Endothelial cell of umbilical vein (primary cell): ENCODE measurements around the gene FHOD3. TPM values are rescaled to one million over a fixed set of nuclear protein-coding genes. Genes with fewer than 3 reads are reported as not detected.

Source experiments
- BruUV-seq: library from RNA; stranded (reverse); fragments of 400-500 nt; replicated peaks from 2 replicates; lab custom pipeline; 2021; lab: Mats Ljungman, UMichigan
- CTCF ChIA-PET: fragments of 300-600, 350-600 bp; sonication (Branson Sonifier 250); formaldehyde crosslinking; loops from one replicate; lab custom pipeline; 2021; ENCODE audit warnings: antibody characterized with exemption, inconsistent platforms; lab: Charles Lee
- POLR2A ChIA-PET: fragments of 300-600, 350-600 bp; sonication (Branson Sonifier 250); formaldehyde crosslinking; loops from one replicate; lab custom pipeline; 2021; ENCODE audit warnings: antibody characterized with exemption, inconsistent platforms; lab: Charles Lee
- DNase-seq: peaks from one replicate; pipeline ENCODE4 v3.0.0-alpha.2; 2011; ENCODE audit warnings: low read depth, low spot score
- FAIRE-seq: peaks from 2 replicates; lab custom pipeline; 2011; peaks lifted over from hg19 to GRCh38; lab: Jason Lieb, UNC
- H2AFZ ChIP-seq: 2 replicates; pipeline ENCODE4 v1.6.0; 2012; ENCODE audit warnings: low read depth, low read length, control low read depth, inconsistent platforms
- H3K27ac ChIP-seq: 2 replicates; pipeline ENCODE4 v1.5.1; 2011; ENCODE audit warnings: low read depth, mild to moderate bottlenecking, control low read depth, low read length, moderate library complexity; ENCODE audit not compliant: insufficient read depth
- H3K27me3 ChIP-seq, 2 experiments: 2 replicates each; pipeline versions ENCODE4 v1.6.0 to v1.6.1; 2011; ENCODE audit warnings: low read length in 2 of 2, mixed read lengths in 1 of 2; ENCODE audit not compliant: control insufficient read depth in 2 of 2, insufficient read depth in 2 of 2
- H3K36me3 ChIP-seq, 2 experiments: 2 replicates in 1 of 2; 3 replicates in 1 of 2; pipeline ENCODE4 v1.5.1; 2011; ENCODE audit warnings: low read length in 2 of 2, mild to moderate bottlenecking in 1 of 2, moderate library complexity in 1 of 2; ENCODE audit not compliant: control insufficient read depth in 2 of 2, insufficient read depth in 2 of 2; ENCODE audit errors: extremely low read depth in 1 of 2
- H3K4me1 ChIP-seq: 3 replicates; pipeline ENCODE4 v1.5.1; 2011; ENCODE audit warnings: mild to moderate bottlenecking, low read length; ENCODE audit not compliant: control insufficient read depth, insufficient read depth; ENCODE audit errors: extremely low read depth
- H3K4me2 ChIP-seq: 2 replicates; pipeline ENCODE4 v1.6.1; 2011; ENCODE audit warnings: low read length, control low read depth, mixed read lengths; ENCODE audit not compliant: insufficient read depth
- H3K4me3 ChIP-seq, 3 experiments: fragments of 200-600 bp in 1 of 3; sonication (generic), shearing (Covaris generic) in 1 of 3; replicated peaks in 1 of 3; 2 replicates each; pipeline ENCODE4 v1.5.1; 2011 to 2016; ENCODE audit warnings: control low read depth in 3 of 3, low read length in 3 of 3, mild to moderate bottlenecking in 2 of 3, inconsistent platforms in 1 of 3, low read depth in 1 of 3, moderate library complexity in 1 of 3; ENCODE audit not compliant: insufficient read depth in 1 of 3
- H3K79me2 ChIP-seq: 2 replicates; pipeline ENCODE4 v1.6.0; 2012; ENCODE audit warnings: low read length, inconsistent platforms; ENCODE audit not compliant: control insufficient read depth, insufficient read depth
- H3K9ac ChIP-seq: replicated peaks from 2 replicates; pipeline ENCODE3; 2011; ENCODE audit warnings: low read length, control low read depth; ENCODE audit not compliant: insufficient read depth; ENCODE audit errors: extremely low read depth
- H3K9me1 ChIP-seq: replicated peaks from 3 replicates; pipeline ENCODE4 v1.6.0; 2011; ENCODE audit warnings: mild to moderate bottlenecking, low read length; ENCODE audit not compliant: control insufficient read depth, insufficient read depth; ENCODE audit errors: extremely low read depth
- H3K9me3 ChIP-seq: replicated peaks from 2 replicates; pipeline ENCODE4 v1.5.1; 2012; ENCODE audit warnings: low read length, inconsistent platforms; ENCODE audit not compliant: control insufficient read depth, insufficient read depth
- H4K20me1 ChIP-seq: replicated peaks from 2 replicates; pipeline ENCODE3; 2011; ENCODE audit warnings: mild to moderate bottlenecking, low read length; ENCODE audit not compliant: control insufficient read depth, insufficient read depth; ENCODE audit errors: extremely low read depth
- EZH2 ChIP-seq: IDR thresholded peaks from 2 replicates; pipeline ENCODE4 v1.6.1; 2012; ENCODE audit warnings: borderline replicate concordance, low read depth, mild to moderate bottlenecking, moderate library complexity, low read length, inconsistent platforms; ENCODE audit not compliant: severe bottlenecking
- FOS ChIP-seq: IDR thresholded peaks from 2 replicates; pipeline ENCODE4 v1.6.1; 2011; ENCODE audit warnings: mild to moderate bottlenecking, low read length, moderate library complexity, borderline replicate concordance; ENCODE audit not compliant: insufficient read depth
- GATA2 ChIP-seq: IDR thresholded peaks from 2 replicates; pipeline ENCODE4 v1.7.0; 2011; ENCODE audit warnings: low read depth, mild to moderate bottlenecking, moderate library complexity, mixed read lengths, low read length; ENCODE audit not compliant: insufficient read length, insufficient read depth
- JUN ChIP-seq: IDR thresholded peaks from 2 replicates; pipeline ENCODE4 v1.6.1; 2011; ENCODE audit warnings: borderline replicate concordance, low read depth; ENCODE audit not compliant: insufficient read length, insufficient read depth
- MAX ChIP-seq: IDR thresholded peaks from 2 replicates; pipeline ENCODE4 v1.6.1; 2011; ENCODE audit not compliant: insufficient read depth, insufficient read length
- MYC ChIP-seq: IDR thresholded peaks from one replicate; pipeline ENCODE4 v1.6.1; 2011; ENCODE audit warnings: mild to moderate bottlenecking, low read depth, low read length
- POLR2A ChIP-seq: IDR thresholded peaks from 2 replicates; pipeline ENCODE4 v1.6.1; 2012; ENCODE audit warnings: low read depth, mild to moderate bottlenecking, control low read depth, low read length
- POLR2AphosphoS5 ChIP-seq: IDR thresholded peaks from 2 replicates; pipeline ENCODE4 v1.6.1; 2012; ENCODE audit warnings: low read depth, mild to moderate bottlenecking, control low read depth, low read length, moderate library complexity; ENCODE audit not compliant: insufficient read depth
- dilution Hi-C: fragments of 300-500 bp; cut with MboI; formaldehyde crosslinking; loops from one replicate; pipeline ENCODE4 v1.15.0; 2019; ENCODE audit warnings: low sequenced_read_pairs; ENCODE audit not compliant: extremely low pct_ligation_motif_present
- intact Hi-C: fragments of 100-400 bp; cut with micrococcal nuclease; formaldehyde crosslinking; loops from one replicate; pipeline ENCODE4 v1.10.0; 2022
- polyA plus RNA-seq, 4 experiments: library from polyadenylated mRNA; depleted of rRNA in 3 of 4; stranded (reverse) in 3 of 4; unstranded in 1 of 4; fragments of >200 nt; gene quantifications; 2 replicates each; pipeline versions ENCODE4 v1.2.1 to v1.2.3, GENCODE V29; 2011 to 2012; ENCODE audit warnings: missing spikeins in 1 of 4
- total RNA-seq: library from RNA; stranded (reverse); gene quantifications from 2 replicates; pipeline ENCODE4 v1.2.3, GENCODE V29; 2021
- TF ChIP-seq, protein P1 (sequence below), 2 donors: IDR thresholded peaks; 1 replicate in 1 of 2; 2 replicates in 1 of 2; pipeline ENCODE4 v1.5.1; 2011; ENCODE audit warnings: low read length in 2 of 2, mild to moderate bottlenecking in 2 of 2, moderate library complexity in 2 of 2, control low read depth in 1 of 2, inconsistent platforms in 1 of 2, low read depth in 1 of 2; ENCODE audit not compliant: insufficient read depth in 1 of 2; ENCODE audit errors: extremely low read depth in 1 of 2

The FHOD3 gene
- total and polyA plus RNA-seq, 2 donors (not counting 3 experiments of a cell fraction or from before 2014, with no cell fraction given) = 0.06 to 1.5 TPM

DNA sequence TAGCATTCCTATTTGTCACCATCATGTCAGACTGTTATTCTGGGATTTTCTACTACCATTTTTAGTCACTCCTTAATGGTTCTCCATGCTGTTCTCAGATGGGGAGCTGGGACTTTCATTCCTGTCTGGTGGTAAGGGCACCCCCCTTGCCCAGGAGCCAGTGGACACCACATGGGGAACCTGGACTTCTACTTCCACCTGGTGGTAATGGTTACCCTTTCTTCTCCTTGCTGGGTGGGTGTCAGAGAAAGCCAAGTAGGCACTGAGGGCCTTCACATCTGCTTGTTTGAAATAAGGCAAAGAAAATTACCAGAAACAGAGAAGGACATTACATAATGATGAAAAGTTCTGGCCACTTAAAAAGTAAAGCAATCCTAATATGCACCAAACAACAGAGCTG is 239.8 kb downstream of the FHOD3 start:
- no peak overlapping the region for H3K4me3 ChIP-seq
- no peaks in the 10 kb centered on the region for H4K20me1 ChIP-seq
- dilution Hi-C loops (no loop called here), intact Hi-C loops (no loop called here)
- H3K4me1 ChIP-seq = no peaks in the 10 kb centered on the region
- DNase-seq = no peak
- TF ChIP-seq POLR2A (no peak), GATA2 (no peak)
- ChIA-PET POLR2A (no interaction called here), CTCF (no interaction called here)
- no peak overlapping the region for H3K4me2 ChIP-seq
- no TSS peak for BruUV-seq
- H2AFZ ChIP-seq = no peak overlapping the region
- no peaks in the 10 kb centered on the region for H3K27me3 ChIP-seq
- H3K79me2 ChIP-seq = no peaks in the 10 kb centered on the region
- H3K9ac ChIP-seq = no peak overlapping the region
- H3K27ac ChIP-seq = no peak overlapping the region
- FAIRE-seq = no peak
- H3K9me1 ChIP-seq = no peaks in the 10 kb centered on the region
- H3K9me3 ChIP-seq = no peaks in the 10 kb centered on the region
- no peaks in the 10 kb centered on the region for H3K36me3 ChIP-seq

GRCh38 chr18:36539674-36540231 is 242.2 kb downstream of the FHOD3 start:
- ChIA-PET POLR2A (no interaction called here), CTCF (no interaction called here)
- FAIRE-seq (no peak), DNase-seq (no peak)
- TF ChIP-seq POLR2A (no peak), FOS (no peak), MYC (no peak), POLR2AphosphoS5 (no peak), GATA2 (no peak), EZH2 (no peak), JUN (no peak), MAX (no peak)
- TF ChIP-seq, protein P1, sequence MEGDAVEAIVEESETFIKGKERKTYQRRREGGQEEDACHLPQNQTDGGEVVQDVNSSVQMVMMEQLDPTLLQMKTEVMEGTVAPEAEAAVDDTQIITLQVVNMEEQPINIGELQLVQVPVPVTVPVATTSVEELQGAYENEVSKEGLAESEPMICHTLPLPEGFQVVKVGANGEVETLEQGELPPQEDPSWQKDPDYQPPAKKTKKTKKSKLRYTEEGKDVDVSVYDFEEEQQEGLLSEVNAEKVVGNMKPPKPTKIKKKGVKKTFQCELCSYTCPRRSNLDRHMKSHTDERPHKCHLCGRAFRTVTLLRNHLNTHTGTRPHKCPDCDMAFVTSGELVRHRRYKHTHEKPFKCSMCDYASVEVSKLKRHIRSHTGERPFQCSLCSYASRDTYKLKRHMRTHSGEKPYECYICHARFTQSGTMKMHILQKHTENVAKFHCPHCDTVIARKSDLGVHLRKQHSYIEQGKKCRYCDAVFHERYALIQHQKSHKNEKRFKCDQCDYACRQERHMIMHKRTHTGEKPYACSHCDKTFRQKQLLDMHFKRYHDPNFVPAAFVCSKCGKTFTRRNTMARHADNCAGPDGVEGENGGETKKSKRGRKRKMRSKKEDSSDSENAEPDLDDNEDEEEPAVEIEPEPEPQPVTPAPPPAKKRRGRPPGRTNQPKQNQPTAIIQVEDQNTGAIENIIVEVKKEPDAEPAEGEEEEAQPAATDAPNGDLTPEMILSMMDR (IDR thresholded peaks at IDR 0.05; ENCODE audit: extremely low read depth in 1 of 2, insufficient read depth in 1 of 2, low read depth in 1 of 2, low read length in 2 of 2) = no peak
- H3K9ac ChIP-seq = no peak overlapping the region
- H3K79me2 ChIP-seq = no peaks in the 10 kb centered on the region
- H3K27ac ChIP-seq = no peak overlapping the region
- H3K36me3 ChIP-seq = no peaks in the 10 kb centered on the region
- no peaks in the 10 kb centered on the region for H3K9me1 ChIP-seq
- H3K4me3 ChIP-seq = no peak overlapping the region
- H3K27me3 ChIP-seq = no peaks in the 10 kb centered on the region
- H3K4me1 ChIP-seq = no peaks in the 10 kb centered on the region
- BruUV-seq = no TSS peak
- H2AFZ ChIP-seq = no peak overlapping the region
- no peaks in the 10 kb centered on the region for H3K9me3 ChIP-seq
- dilution Hi-C loops (no loop called here), intact Hi-C loops (no loop called here)
- no peaks in the 10 kb centered on the region for H4K20me1 ChIP-seq
- no peak overlapping the region for H3K4me2 ChIP-seq
